Activated CD4-positive, CD25-positive, alpha-beta regulatory T cell treated with anti-CD3 and anti-CD28 coated beads, Interleukin-2, amount 50 U/mL, for 16 hours (primary cell): ENCODE data around the gene PTP4A2.
"Not testable (repeated sequence)": the region's sequence is repeated elsewhere in the genome, so short reads cannot be mapped to it uniquely, and the experiment has no call there.

Source experiments
- DNase-seq: peaks from one replicate; pipeline ENCODE4 v3.0.0-alpha.2; 2020; ENCODE audit warnings: low read depth, low spot score

PTP4A2 gene

DNA sequence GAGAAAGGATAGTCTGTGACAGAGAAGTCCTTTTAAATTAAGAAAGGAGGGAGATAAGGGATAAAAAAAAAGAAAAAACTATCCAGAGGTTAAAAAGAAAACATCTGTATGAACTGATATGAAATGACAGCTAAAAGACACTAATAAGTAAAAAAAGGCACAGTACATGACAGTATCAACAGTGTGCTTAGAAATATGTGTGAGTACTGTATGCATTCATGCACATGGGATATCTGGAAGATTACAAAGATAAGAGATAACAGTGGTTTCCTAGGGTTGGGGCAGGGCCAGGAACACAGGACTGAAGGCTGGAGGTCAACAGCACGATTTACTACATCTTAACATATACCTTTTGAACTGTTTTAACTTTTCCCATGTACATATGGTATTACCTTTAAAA lies 13.3 kb downstream of the PTP4A2 start:
- DNase-seq: no peak

- no peak for DNase-seq
Measured at GRCh38 chr1:31923901-31924535, 14.2 kb downstream of the PTP4A2 start.

GRCh38 chr1:31920956-31921355 lies 17.2 kb downstream of the PTP4A2 start:
- no peak for DNase-seq

- DNase-seq: no peak
Measured at GRCh38 chr1:31919591-31919990, 18.6 kb downstream of the PTP4A2 start.

DNA sequence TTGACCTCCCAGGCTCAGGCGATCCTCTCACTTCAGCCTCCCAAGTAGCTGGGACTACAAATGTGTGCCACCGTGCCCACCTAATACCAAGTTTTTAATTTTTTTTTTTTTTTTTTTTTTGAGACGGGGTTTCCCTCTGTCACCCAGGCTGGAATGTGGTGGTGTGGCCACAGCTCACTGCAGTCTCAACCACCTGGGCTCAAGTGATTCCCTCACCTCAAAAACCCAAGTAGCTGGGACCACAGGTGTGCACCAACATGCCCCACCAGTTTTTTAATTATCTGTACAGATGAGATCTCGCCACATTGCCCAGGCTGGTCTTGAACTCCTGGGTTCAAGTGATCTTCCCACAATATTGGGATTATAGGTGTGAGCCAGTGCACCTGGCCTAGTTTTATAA lies 22.7 kb downstream of the PTP4A2 start:
- no peak for DNase-seq

GRCh38 chr1:31913968-31914367 lies 24.2 kb downstream of the PTP4A2 start:
- no peak for DNase-seq

- no peak for DNase-seq
Measured at GRCh38 chr1:31912839-31913239, 25.3 kb downstream of the PTP4A2 start.

DNA sequence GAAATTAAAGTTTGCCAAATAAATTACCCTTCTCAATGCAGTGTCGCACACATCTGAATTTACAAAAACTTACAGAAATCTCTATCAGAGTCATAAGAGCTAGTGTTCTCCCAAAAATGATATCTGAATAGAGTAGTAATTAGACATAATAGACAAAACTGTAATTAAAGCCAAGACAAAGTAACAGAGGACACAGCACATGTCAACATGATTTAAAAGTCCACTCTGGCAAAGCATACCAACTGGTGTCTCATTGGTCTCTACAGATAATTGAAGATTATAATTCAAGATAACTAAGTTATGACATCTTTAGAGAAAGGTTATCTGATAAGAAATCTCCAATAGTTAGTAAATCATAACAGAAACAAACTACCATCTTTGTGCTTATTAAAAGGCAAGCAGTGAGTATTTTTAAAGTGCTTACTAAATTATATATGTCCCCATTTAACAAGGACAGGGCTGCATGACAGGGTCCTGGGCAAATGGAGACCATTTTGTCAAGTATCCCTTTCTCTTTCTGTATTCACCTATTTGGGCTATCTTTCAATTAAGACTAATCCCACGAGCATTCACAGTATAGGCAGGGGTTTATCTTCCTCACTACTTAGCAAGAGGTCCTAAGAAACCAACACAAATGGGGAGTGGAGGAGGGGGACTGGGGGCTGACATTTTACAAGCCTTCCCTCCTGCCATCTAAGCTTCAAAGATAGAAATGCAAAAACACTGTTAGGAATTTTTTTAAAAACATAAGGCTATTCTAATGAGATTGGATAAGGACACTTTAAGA lies 26.0 kb downstream of the PTP4A2 start:
- DNase-seq: no peak

GRCh38 chr1:31910933-31911332 lies 27.2 kb downstream of the PTP4A2 start:
- no peak for DNase-seq

DNA sequence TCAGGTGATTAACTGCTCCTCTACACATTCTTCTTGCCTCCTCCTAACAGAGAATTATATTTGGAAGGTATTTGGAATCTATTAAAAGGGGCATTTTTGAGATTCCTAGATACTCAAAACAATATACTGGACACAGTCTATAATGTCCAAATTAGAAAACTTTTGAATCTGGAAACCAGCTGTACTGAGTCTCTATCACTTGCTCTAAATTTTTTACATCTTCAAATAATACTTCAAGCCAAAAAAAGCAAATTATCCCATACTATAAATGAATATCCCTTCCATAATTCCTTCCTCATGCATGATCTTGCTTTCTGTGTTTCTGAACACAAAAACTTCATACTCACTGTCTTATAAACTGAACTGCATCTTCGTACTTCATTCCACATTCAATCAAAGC lies 28.5 kb downstream of the PTP4A2 start:
- DNase-seq: no peak

GRCh38 chr1:31906557-31906956 lies 31.6 kb downstream of the PTP4A2 start:
- no peak for DNase-seq

DNA sequence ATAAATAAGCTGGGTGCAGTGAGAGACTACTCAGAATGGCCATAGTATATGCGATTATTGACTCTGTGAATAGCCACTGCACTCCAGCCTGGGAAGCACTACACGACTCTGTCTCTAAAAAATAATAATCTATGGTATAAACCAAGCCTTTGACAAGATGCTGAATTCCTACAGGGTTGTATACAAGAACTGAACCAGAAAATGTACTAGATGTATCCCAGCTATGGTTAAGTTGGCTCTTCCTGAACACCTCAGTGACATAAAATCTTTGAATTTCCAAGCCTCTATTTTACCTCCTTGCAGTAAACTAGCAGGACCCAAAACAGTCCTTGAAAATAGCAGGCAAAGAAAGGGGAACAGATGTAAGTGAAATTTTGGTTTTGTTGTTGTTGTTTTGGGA lies 32.5 kb downstream of the PTP4A2 start:
- no peak for DNase-seq

GRCh38 chr1:31905093-31905509 lies 33.1 kb downstream of the PTP4A2 start:
- no peak for DNase-seq

GRCh38 chr1:31904339-31905092 lies 33.7 kb downstream of the PTP4A2 start:
- no peak for DNase-seq

- DNase-seq: no peak
Measured at GRCh38 chr1:31902510-31902860, 35.7 kb downstream of the PTP4A2 start.

DNA sequence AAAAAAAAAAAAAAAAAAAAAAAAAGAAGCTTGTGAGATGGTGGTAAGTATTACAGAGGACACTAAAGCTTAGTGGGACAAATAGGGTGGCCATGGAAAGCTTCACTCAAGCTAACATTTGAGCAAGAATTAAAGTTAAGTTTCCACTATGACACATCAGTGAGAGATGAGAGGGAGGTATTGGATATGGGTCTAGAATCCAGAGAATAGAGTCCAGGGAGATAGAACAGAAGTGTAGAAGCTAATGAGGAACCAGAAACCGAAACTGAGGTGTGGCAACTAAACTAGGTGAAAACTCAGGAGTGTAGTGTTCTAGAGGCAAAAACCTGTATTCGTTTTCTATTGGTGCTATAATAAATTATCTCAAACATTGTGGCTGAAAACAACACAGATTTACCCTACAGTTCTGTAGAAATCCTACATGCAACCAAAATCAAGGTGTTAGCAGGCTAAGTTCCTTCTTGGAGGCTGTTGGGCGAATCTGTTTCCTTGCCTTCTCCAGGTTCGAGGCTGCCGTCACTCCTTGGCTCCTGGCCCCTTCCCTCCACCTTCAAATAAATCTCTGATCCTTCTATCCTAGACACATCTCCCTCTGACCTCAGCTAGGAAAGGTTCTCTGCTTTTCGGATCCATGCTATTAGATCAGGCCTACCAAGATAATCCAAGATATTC lies 36.2 kb downstream of the PTP4A2 start:
- DNase-seq: no peak

DNA sequence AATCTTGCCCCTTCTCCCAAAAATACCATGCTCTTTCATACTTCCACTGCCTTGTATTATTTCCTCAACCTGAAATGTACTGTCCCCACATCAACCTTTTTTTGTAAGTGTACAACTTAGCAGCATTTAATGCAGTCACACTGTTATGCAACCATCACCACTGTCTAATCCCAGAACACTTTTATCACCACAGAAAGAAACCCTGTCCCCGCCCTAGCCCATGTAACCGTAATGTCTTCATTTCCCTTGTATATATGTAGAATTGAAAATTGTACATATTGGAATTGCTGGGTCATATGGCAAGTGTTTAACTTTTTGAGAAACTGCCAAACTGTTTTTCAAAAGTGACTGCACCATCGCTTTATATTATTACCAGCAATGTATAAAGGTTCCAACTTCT lies 37.4 kb downstream of the PTP4A2 start:
- DNase-seq: no peak

DNA sequence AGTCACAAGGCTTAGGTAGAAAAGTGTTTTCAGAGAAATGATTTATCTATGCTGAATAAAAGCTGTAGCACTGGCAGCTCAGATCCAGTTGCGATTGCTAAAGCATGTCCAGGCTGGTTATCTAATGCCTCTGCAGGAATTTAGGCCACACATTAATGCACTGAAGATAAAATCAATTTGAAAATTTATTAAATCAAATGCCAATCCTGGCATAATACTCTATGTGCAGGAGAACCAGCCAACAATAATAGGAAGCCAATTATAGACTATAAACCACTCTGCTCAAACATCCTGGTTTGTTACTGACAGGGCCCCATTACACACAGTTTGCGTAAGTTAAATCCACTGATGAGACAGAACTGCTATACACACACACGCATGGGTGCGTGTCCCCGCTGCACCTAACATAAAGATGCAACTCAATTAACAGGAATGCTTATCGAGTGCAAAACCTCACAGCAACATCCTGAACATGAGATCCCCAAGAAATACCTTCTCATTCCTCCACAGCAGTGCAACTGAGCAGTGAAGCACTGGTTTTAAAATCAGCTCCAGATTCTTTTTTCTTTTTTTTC lies 40.6 kb downstream of the PTP4A2 start:
- no peak for DNase-seq

GRCh38 chr1:31895474-31896198 lies 42.5 kb downstream of the PTP4A2 start:
- DNase-seq: not testable (repeated sequence)

- DNase-seq: no peak
Measured at GRCh38 chr1:31891280-31891679, 46.9 kb downstream of the PTP4A2 start.

GRCh38 chr1:31888291-31888690 lies 49.9 kb downstream of the PTP4A2 start:
- DNase-seq: no peak
